ENCODE measurements around the gene PRDX3.

The PRDX3 gene

GRCh38 chr10:119129721-119130120, 48.9 kb downstream of the PRDX3 start:
- no peak for DNase-seq (ENCODE audit: low read depth)

DNA sequence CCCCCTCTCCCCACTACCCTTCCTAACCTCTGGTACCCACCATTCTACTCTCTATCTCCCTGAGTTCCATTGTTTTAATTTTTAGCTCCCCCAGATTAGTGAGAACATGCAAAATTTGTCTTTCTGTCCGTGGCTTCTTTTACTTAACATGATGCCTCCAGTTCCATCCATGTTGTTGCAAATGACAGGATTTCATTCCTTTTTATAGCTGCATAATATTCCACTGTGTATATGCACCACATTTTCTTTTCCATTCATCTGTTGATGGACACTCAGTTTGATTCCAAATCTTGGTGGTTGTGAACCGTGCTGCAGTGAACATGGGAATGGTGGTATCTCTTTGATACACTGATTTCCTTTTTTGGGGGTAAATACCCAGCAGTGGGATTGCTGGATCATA, 52.7 kb downstream of the PRDX3 start:
- no peak for DNase-seq (ENCODE audit: low read depth)

GRCh38 chr10:119120875-119121274, 57.7 kb downstream of the PRDX3 start:
- DNase-seq (ENCODE audit: low read depth), result no peak

DNA sequence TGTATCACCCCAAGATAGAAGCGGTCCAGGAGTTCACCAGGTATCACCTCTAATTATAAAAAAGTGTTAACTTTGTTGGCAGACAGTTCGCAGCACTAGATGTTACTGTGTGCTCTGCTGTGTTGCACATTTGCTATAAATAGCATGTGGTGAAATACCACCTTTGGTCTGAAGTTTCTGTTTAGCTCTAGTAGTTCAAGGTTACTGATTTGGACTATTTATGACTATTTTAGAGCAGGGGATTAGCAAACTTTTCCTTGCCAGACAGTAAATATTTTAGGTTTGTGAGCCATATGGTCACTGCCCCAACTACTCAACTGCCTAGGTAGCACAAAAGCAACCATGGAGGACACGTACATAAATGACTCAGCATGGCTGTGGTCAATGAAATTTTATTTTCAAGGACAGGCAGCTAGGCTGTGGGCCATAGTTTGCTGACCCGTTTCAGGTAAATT, 58.2 kb downstream of the PRDX3 start:
- DNase-seq (ENCODE audit: low read depth), result no peak

- DNase-seq (ENCODE audit: low read depth), result no peak
Observed at GRCh38 chr10:119119400-119119799, 59.2 kb downstream of the PRDX3 start.

DNA sequence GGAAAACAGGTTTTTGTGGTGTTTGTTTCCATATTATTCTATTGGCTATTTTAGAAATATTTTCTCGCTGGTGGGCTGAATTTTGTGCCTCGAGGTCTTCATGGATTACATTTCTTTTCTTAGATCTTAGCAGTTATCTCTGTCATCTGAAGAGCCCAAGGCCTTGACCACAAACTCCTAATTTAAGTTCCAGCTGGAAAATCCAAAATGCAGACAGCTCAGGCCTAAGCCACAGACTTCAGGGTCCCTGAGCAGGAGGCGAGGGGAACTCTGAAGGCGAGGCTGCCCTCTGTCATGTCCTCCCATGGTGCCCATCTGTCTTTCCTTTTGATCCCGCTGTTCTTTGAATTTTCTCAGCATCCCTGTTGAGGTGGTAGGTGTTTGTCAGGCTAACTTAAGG, 60.4 kb downstream of the PRDX3 start:
- DNase-seq (ENCODE audit: low read depth), result no peak

Data from GM04504 (cell line).